ENCODE data around the gene DNM3.

Gene DNM3

GRCh38 chr1:172324086-172324485, 482.8 kb downstream of the DNM3 start:
- no peak for TF ChIP-seq YY1 (IDR thresholded peaks at IDR 0.05; ENCODE audit: low read depth)

- TF ChIP-seq TCF12 (IDR thresholded peaks at IDR 0.05; ENCODE audit: low read depth): no peak
- TF ChIP-seq CREB1 (IDR thresholded peaks at IDR 0.05; ENCODE audit: low read depth): no peak
- no peak for TF ChIP-seq RAD21 (IDR thresholded peaks at IDR 0.05; ENCODE audit: low read depth)
- TF ChIP-seq TEAD4 (IDR thresholded peaks at IDR 0.05): no peak
- TF ChIP-seq MAX (IDR thresholded peaks at IDR 0.05): no peak
- no peak for TF ChIP-seq NFIC (IDR thresholded peaks at IDR 0.05)
- TF ChIP-seq EP300 (IDR thresholded peaks at IDR 0.05; ENCODE audit: borderline replicate concordance): no peak
- TF ChIP-seq FOXM1 (IDR thresholded peaks at IDR 0.05; ENCODE audit: borderline replicate concordance, low read depth): no peak
- TF ChIP-seq ZBTB7A (IDR thresholded peaks at IDR 0.05; ENCODE audit: low read depth): no peak
Observed at GRCh38 chr1:172324761-172325160, 483.5 kb downstream of the DNM3 start.

GRCh38 chr1:172325531-172325930, 484.2 kb downstream of the DNM3 start:
- TF ChIP-seq MAX (IDR thresholded peaks at IDR 0.05) (peak; percentile 41; the same call in 1 of the 2 replicates), NFIC (IDR thresholded peaks at IDR 0.05) (no peak), TAF1 (IDR thresholded peaks at IDR 0.05; ENCODE audit: low read depth) (no peak), ZBTB7A (IDR thresholded peaks at IDR 0.05; ENCODE audit: low read depth) (no peak), TCF12 (IDR thresholded peaks at IDR 0.05; ENCODE audit: low read depth) (no peak), FOXM1 (IDR thresholded peaks at IDR 0.05; ENCODE audit: borderline replicate concordance, low read depth) (no peak), CREB1 (IDR thresholded peaks at IDR 0.05; ENCODE audit: low read depth) (no peak), TEAD4 (IDR thresholded peaks at IDR 0.05) (peak; percentile 75)

GRCh38 chr1:172326136-172326535, 484.8 kb downstream of the DNM3 start:
- TF ChIP-seq NFIC (IDR thresholded peaks at IDR 0.05) (no peak), EGR1 (IDR thresholded peaks at IDR 0.05) (no peak), USF1 (IDR thresholded peaks at IDR 0.05) (no peak), TCF12 (IDR thresholded peaks at IDR 0.05; ENCODE audit: low read depth) (no peak), RAD21 (IDR thresholded peaks at IDR 0.05; ENCODE audit: low read depth) (no peak), CEBPB (IDR thresholded peaks at IDR 0.05) (no peak), TEAD4 (IDR thresholded peaks at IDR 0.05) (no peak), REST (IDR thresholded peaks at IDR 0.05; ENCODE audit: low read depth) (no peak), YY1 (IDR thresholded peaks at IDR 0.05; ENCODE audit: low read depth) (no peak)

GRCh38 chr1:172328266-172328665, 487.0 kb downstream of the DNM3 start:
- no peak for TF ChIP-seq MAX (IDR thresholded peaks at IDR 0.05)
- no peak for TF ChIP-seq EP300 (IDR thresholded peaks at IDR 0.05; ENCODE audit: borderline replicate concordance)
- TF ChIP-seq REST (IDR thresholded peaks at IDR 0.05; ENCODE audit: low read depth): no peak
- TF ChIP-seq YY1 (IDR thresholded peaks at IDR 0.05; ENCODE audit: low read depth): no peak
- TF ChIP-seq TAF1 (IDR thresholded peaks at IDR 0.05; ENCODE audit: low read depth): no peak
- no peak for TF ChIP-seq EGR1 (IDR thresholded peaks at IDR 0.05)
- TF ChIP-seq CEBPB (IDR thresholded peaks at IDR 0.05): no peak
- no peak for TF ChIP-seq RAD21 (IDR thresholded peaks at IDR 0.05; ENCODE audit: low read depth)
- TF ChIP-seq TCF12 (IDR thresholded peaks at IDR 0.05; ENCODE audit: low read depth): no peak
- no peak for TF ChIP-seq CREB1 (IDR thresholded peaks at IDR 0.05; ENCODE audit: low read depth)

GRCh38 chr1:172332230-172332629, 490.9 kb downstream of the DNM3 start:
- TF ChIP-seq YY1 (IDR thresholded peaks at IDR 0.05; ENCODE audit: low read depth): no peak
- TF ChIP-seq EGR1 (IDR thresholded peaks at IDR 0.05): no peak
- TF ChIP-seq MAX (IDR thresholded peaks at IDR 0.05): no peak
- no peak for TF ChIP-seq TAF1 (IDR thresholded peaks at IDR 0.05; ENCODE audit: low read depth)
- TF ChIP-seq RAD21 (IDR thresholded peaks at IDR 0.05; ENCODE audit: low read depth): no peak
- no peak for TF ChIP-seq REST (IDR thresholded peaks at IDR 0.05; ENCODE audit: low read depth)
- no peak for TF ChIP-seq USF1 (IDR thresholded peaks at IDR 0.05)
- no peak for TF ChIP-seq TEAD4 (IDR thresholded peaks at IDR 0.05)
- no peak for TF ChIP-seq NFIC (IDR thresholded peaks at IDR 0.05)
- no peak for TF ChIP-seq CREB1 (IDR thresholded peaks at IDR 0.05; ENCODE audit: low read depth)
- no peak for TF ChIP-seq TCF12 (IDR thresholded peaks at IDR 0.05; ENCODE audit: low read depth)
- TF ChIP-seq ZBTB7A (IDR thresholded peaks at IDR 0.05; ENCODE audit: low read depth): no peak
- no peak for TF ChIP-seq EP300 (IDR thresholded peaks at IDR 0.05; ENCODE audit: borderline replicate concordance)
- no peak for TF ChIP-seq FOXM1 (IDR thresholded peaks at IDR 0.05; ENCODE audit: borderline replicate concordance, low read depth)
- TF ChIP-seq CEBPB (IDR thresholded peaks at IDR 0.05): no peak
